ENCODE data around the gene KIF17. TPM values are rescaled to one million over a fixed set of nuclear protein-coding genes. Genes with fewer than 3 reads are reported as not detected.

The KIF17 gene
- total RNA-seq, 6 experiments from 2014 or later: 1.0 to 3.2 (median 1.3) TPM

DNA sequence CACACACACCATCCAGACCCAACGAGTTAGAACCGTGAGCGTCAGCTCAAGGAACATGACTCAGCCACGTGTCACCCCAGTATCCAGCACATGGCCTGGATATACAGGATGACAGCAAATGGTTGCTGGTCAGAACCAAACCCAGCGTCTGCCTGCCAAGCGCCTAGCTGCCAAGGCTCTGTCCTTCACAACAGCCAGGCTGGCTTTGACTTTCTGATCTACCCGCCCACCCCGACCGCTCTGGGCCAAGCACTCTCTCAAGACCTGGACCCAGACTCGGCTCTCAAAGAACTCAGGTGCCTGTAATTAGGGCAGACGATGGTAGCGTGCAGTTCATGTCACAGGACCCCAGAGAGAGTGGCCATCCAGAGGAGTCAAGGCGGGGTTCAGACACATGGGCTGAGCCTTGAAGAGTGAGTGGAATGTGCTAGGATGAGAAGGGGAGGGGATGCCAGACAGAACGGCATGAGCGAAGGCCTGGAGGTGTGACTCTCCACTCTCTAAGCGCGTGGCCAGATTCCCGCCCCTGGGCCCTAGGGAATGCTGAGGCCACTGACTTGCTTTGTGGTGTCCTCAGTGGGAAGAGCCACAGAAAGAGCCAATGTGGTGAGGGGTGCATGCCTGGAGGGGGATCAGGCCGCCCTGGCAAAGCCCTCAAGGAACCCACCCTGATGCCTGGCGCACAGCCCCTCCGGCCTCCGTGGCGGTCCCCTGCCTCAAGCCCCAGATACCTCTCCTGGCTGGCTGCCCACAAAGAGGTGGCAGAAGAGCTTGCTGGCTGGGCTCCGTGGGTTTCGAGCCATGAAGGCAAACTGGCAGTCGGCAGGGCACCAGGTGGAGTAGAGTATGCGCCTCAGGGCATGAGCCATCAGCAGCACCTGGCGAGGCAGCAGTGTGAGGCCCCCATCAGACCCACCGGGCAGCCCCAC lies 7.6 kb upstream of the KIF17 start:
- Histone ChIP-seq H3K4me3 (no peak overlapping the region), H3K9me3 (no peaks in the 10 kb centered on the region), H3K4me1 (no peaks in the 10 kb centered on the region), H3K36me3 (no peaks in the 10 kb centered on the region), H3K27ac (no peak overlapping the region), H3K27me3 (no peaks in the 10 kb centered on the region)
- intact Hi-C loops (cut with DNase I): no loop called here
- DNase-seq: peak; percentile 5 to 46 (median 45)
- ATAC-seq: no peak
- WGBS (ENCODE audit: insufficient coverage, low coverage, low lambda C conversion rate, missing lambda C conversion rate): 67% methylated on average over 5 of the region's 29 CpGs
- TF ChIP-seq, protein P1, sequence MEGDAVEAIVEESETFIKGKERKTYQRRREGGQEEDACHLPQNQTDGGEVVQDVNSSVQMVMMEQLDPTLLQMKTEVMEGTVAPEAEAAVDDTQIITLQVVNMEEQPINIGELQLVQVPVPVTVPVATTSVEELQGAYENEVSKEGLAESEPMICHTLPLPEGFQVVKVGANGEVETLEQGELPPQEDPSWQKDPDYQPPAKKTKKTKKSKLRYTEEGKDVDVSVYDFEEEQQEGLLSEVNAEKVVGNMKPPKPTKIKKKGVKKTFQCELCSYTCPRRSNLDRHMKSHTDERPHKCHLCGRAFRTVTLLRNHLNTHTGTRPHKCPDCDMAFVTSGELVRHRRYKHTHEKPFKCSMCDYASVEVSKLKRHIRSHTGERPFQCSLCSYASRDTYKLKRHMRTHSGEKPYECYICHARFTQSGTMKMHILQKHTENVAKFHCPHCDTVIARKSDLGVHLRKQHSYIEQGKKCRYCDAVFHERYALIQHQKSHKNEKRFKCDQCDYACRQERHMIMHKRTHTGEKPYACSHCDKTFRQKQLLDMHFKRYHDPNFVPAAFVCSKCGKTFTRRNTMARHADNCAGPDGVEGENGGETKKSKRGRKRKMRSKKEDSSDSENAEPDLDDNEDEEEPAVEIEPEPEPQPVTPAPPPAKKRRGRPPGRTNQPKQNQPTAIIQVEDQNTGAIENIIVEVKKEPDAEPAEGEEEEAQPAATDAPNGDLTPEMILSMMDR (IDR thresholded peaks at IDR 0.05): no peak
- no peak for TF ChIP-seq POLR2A (IDR thresholded peaks at IDR 0.05)

- H3K4me1 ChIP-seq: no peaks in the 10 kb centered on the region
- TF ChIP-seq, protein P1 (IDR thresholded peaks at IDR 0.05): no peak
- TF ChIP-seq POLR2A (IDR thresholded peaks at IDR 0.05): no peak
- no peak overlapping the region for H3K4me3 ChIP-seq
- H3K27me3 ChIP-seq: no peaks in the 10 kb centered on the region
- intact Hi-C loops (cut with DNase I): no loop called here
- 92% methylated on average over 3 of the region's 17 CpGs for WGBS (ENCODE audit: insufficient coverage, low coverage, low lambda C conversion rate, missing lambda C conversion rate)
- H3K36me3 ChIP-seq: no peaks in the 10 kb centered on the region
- H3K27ac ChIP-seq: no peak overlapping the region
- no peaks in the 10 kb centered on the region for H3K9me3 ChIP-seq
- DNase-seq: peak; percentile 13 to 33 (median 22)
- ATAC-seq: no peak
Measured at GRCh38 chr1:20724364-20725188, 6.8 kb upstream of the KIF17 start.

- TF ChIP-seq POLR2A (IDR thresholded peaks at IDR 0.05): no peak
- TF ChIP-seq, protein P1 (IDR thresholded peaks at IDR 0.05): no peak
- Histone ChIP-seq H3K9me3 (no peaks in the 10 kb centered on the region), H3K4me1 (no peaks in the 10 kb centered on the region), H3K36me3 (no peaks in the 10 kb centered on the region), H3K4me3 (no peak overlapping the region), H3K27ac (no peak overlapping the region), H3K27me3 (no peaks in the 10 kb centered on the region)
- no CpG with 5 or more reads among the region's 35 CpGs for WGBS (ENCODE audit: insufficient coverage, low coverage, low lambda C conversion rate, missing lambda C conversion rate)
- DNase-seq (peak; percentile 13 to 50 (median 48)), ATAC-seq (no peak)
- intact Hi-C loops (cut with DNase I): no loop called here
Measured at GRCh38 chr1:20723537-20724363, 5.9 kb upstream of the KIF17 start.

GRCh38 chr1:20723159-20723536 lies 5.3 kb upstream of the KIF17 start:
- intact Hi-C loops (cut with DNase I): no loop called here
- no peaks in the 10 kb centered on the region for H3K27me3 ChIP-seq
- no peak for DNase-seq
- no CpG with 5 or more reads among the region's 4 CpGs for WGBS (ENCODE audit: insufficient coverage, low coverage, low lambda C conversion rate, missing lambda C conversion rate)
- H3K27ac ChIP-seq: no peak overlapping the region
- H3K36me3 ChIP-seq: no peaks in the 10 kb centered on the region
- TF ChIP-seq, protein P1 (IDR thresholded peaks at IDR 0.05): no peak
- no peak for TF ChIP-seq POLR2A (IDR thresholded peaks at IDR 0.05)
- no peaks in the 10 kb centered on the region for H3K9me3 ChIP-seq
- no peak for ATAC-seq
- no peaks in the 10 kb centered on the region for H3K4me1 ChIP-seq
- H3K4me3 ChIP-seq: no peak overlapping the region
